ENCODE data around the gene ARL5A. TPM values are rescaled to one million over a fixed set of nuclear protein-coding genes. Genes with fewer than 3 reads are reported as not detected.

The ARL5A gene
- total and polyA plus RNA-seq, 9 of the 15 experiments (the other 6 are each of a cell fraction or from before 2014, with no cell fraction given) = 16.3 to 117 (median 88.4) TPM

- TF ChIP-seq, protein P1, sequence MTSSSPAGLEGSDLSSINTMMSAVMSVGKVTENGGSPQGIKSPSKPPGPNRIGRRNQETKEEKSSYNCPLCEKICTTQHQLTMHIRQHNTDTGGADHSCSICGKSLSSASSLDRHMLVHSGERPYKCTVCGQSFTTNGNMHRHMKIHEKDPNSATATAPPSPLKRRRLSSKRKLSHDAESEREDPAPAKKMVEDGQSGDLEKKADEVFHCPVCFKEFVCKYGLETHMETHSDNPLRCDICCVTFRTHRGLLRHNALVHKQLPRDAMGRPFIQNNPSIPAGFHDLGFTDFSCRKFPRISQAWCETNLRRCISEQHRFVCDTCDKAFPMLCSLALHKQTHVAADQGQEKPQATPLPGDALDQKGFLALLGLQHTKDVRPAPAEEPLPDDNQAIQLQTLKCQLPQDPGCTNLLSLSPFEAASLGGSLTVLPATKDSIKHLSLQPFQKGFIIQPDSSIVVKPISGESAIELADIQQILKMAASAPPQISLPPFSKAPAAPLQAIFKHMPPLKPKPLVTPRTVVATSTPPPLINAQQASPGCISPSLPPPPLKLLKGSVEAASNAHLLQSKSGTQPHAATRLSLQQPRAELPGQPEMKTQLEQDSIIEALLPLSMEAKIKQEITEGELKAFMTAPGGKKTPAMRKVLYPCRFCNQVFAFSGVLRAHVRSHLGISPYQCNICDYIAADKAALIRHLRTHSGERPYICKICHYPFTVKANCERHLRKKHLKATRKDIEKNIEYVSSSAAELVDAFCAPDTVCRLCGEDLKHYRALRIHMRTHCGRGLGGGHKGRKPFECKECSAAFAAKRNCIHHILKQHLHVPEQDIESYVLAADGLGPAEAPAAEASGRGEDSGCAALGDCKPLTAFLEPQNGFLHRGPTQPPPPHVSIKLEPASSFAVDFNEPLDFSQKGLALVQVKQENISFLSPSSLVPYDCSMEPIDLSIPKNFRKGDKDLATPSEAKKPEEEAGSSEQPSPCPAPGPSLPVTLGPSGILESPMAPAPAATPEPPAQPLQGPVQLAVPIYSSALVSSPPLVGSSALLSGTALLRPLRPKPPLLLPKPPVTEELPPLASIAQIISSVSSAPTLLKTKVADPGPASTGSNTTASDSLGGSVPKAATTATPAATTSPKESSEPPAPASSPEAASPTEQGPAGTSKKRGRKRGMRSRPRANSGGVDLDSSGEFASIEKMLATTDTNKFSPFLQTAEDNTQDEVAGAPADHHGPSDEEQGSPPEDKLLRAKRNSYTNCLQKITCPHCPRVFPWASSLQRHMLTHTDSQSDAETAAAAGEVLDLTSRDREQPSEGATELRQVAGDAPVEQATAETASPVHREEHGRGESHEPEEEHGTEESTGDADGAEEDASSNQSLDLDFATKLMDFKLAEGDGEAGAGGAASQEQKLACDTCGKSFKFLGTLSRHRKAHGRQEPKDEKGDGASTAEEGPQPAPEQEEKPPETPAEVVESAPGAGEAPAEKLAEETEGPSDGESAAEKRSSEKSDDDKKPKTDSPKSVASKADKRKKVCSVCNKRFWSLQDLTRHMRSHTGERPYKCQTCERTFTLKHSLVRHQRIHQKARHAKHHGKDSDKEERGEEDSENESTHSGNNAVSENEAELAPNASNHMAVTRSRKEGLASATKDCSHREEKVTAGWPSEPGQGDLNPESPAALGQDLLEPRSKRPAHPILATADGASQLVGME (CRISPR knock-in tag; IDR thresholded peaks at IDR 0.05) = no peak
- TF ChIP-seq BRD4 (IDR thresholded peaks at IDR 0.05) = no peak
- TF ChIP-seq, protein P2, sequence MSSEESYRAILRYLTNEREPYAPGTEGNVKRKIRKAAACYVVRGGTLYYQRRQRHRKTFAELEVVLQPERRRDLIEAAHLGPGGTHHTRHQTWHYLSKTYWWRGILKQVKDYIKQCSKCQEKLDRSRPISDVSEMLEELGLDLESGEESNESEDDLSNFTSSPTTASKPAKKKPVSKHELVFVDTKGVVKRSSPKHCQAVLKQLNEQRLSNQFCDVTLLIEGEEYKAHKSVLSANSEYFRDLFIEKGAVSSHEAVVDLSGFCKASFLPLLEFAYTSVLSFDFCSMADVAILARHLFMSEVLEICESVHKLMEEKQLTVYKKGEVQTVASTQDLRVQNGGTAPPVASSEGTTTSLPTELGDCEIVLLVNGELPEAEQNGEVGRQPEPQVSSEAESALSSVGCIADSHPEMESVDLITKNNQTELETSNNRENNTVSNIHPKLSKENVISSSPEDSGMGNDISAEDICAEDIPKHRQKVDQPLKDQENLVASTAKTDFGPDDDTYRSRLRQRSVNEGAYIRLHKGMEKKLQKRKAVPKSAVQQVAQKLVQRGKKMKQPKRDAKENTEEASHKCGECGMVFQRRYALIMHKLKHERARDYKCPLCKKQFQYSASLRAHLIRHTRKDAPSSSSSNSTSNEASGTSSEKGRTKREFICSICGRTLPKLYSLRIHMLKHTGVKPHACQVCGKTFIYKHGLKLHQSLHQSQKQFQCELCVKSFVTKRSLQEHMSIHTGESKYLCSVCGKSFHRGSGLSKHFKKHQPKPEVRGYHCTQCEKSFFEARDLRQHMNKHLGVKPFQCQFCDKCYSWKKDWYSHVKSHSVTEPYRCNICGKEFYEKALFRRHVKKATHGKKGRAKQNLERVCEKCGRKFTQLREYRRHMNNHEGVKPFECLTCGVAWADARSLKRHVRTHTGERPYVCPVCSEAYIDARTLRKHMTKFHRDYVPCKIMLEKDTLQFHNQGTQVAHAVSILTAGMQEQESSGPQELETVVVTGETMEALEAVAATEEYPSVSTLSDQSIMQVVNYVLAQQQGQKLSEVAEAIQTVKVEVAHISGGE (CRISPR knock-in tag; IDR thresholded peaks at IDR 0.05) = no peak
- TF ChIP-seq, protein P3, sequence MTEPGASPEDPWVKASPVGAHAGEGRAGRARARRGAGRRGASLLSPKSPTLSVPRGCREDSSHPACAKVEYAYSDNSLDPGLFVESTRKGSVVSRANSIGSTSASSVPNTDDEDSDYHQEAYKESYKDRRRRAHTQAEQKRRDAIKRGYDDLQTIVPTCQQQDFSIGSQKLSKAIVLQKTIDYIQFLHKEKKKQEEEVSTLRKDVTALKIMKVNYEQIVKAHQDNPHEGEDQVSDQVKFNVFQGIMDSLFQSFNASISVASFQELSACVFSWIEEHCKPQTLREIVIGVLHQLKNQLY (CRISPR knock-in tag; conservative IDR thresholded peaks at IDR 0.05) = no peak
These were observed 2.7 kb upstream of the ARL5A start (continued) for GRCh38 chr2:151830961-151831360.

All from K562 (cell line).